Measurements from ENCODE around the gene SLC22A17. TPM values are rescaled to one million over a fixed set of nuclear protein-coding genes. Genes with fewer than 3 reads are reported as not detected.

Gene SLC22A17
- total RNA-seq, 1 donor from 2014 or later = 42.4 TPM

DNA sequence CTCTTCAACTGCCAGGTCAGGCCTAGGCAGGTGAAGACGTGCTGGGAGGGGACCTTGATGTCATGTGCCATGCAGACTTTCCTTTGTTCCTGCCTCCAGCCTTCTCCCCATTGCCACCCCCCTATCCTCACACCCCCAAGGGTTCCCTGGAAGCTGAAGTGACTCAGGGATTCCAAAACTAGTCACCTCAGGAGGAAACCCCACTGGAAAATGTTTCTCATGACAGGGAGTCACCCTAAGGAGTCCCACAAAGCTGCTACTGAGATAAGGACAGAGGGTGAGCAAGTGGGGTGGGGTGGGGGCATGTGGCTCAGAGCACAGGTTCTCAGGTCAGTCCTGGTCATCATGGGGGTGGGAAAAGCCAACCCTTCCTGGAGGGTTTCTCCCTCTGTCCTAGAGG is 17.5 kb upstream of the SLC22A17 start:
- H3K4me1 Mint-ChIP-seq = peaks cover 13% of the 10 kb centered on the region
- H3K27me3 Mint-ChIP-seq (ENCODE audit: low read depth) = no peaks in the 10 kb centered on the region

DNA sequence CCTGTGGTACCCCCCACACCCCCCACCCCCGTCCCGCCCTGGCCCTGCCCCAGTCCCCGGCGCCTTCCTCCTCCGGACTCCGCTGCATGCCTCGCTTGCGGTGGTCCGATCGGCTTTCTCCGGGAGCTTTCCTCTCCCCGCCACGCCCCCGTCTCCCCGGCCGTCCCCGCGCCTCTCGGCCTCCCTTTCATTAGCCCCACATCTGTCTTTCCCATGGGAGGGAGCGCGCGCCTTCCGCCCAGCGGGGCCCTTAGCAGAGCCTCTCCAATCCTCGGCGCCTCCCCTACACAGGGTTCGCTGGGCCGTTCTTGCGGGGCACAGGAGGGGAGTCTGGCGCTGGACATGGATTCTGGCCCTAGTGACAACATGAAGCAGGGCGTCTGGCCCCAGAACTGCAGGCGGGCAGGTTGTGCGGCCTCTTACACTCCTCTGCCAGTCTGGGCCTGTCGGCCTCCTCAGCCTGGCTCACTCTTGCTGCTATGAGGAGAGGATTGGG is 13.8 kb upstream of the SLC22A17 start:
- H3K27ac Mint-ChIP-seq (ENCODE audit: unreplicated experiment) = peak overlapping the region; percentile 97
- DNase-seq (ENCODE audit: low read depth, low spot score) = peak; percentile 77
- peaks cover 6% of the 10 kb centered on the region for H3K36me3 Mint-ChIP-seq (ENCODE audit: low read depth)
- peaks cover 39% of the 10 kb centered on the region for H3K4me1 Mint-ChIP-seq
- TF ChIP-seq, protein P1, sequence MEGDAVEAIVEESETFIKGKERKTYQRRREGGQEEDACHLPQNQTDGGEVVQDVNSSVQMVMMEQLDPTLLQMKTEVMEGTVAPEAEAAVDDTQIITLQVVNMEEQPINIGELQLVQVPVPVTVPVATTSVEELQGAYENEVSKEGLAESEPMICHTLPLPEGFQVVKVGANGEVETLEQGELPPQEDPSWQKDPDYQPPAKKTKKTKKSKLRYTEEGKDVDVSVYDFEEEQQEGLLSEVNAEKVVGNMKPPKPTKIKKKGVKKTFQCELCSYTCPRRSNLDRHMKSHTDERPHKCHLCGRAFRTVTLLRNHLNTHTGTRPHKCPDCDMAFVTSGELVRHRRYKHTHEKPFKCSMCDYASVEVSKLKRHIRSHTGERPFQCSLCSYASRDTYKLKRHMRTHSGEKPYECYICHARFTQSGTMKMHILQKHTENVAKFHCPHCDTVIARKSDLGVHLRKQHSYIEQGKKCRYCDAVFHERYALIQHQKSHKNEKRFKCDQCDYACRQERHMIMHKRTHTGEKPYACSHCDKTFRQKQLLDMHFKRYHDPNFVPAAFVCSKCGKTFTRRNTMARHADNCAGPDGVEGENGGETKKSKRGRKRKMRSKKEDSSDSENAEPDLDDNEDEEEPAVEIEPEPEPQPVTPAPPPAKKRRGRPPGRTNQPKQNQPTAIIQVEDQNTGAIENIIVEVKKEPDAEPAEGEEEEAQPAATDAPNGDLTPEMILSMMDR (conservative IDR thresholded peaks at IDR 0.05) = no peak
- H3K9me3 Mint-ChIP-seq = no peaks in the 10 kb centered on the region
- H3K4me3 Mint-ChIP-seq = peak overlapping the region; percentile 85
- peaks cover 2% of the 10 kb centered on the region for H3K27me3 Mint-ChIP-seq (ENCODE audit: low read depth)

More for the DNA sequence above, 17.5 kb upstream of the SLC22A17 start:
- Mint-ChIP-seq H3K4me3 (no peak overlapping the region), H3K27ac (ENCODE audit: unreplicated experiment) (no peak overlapping the region), H3K9me3 (no peaks in the 10 kb centered on the region), H3K36me3 (ENCODE audit: low read depth) (no peaks in the 10 kb centered on the region)
- TF ChIP-seq, protein P1 (conservative IDR thresholded peaks at IDR 0.05) = no peak
- no peak for DNase-seq (ENCODE audit: low read depth, low spot score)

DNA sequence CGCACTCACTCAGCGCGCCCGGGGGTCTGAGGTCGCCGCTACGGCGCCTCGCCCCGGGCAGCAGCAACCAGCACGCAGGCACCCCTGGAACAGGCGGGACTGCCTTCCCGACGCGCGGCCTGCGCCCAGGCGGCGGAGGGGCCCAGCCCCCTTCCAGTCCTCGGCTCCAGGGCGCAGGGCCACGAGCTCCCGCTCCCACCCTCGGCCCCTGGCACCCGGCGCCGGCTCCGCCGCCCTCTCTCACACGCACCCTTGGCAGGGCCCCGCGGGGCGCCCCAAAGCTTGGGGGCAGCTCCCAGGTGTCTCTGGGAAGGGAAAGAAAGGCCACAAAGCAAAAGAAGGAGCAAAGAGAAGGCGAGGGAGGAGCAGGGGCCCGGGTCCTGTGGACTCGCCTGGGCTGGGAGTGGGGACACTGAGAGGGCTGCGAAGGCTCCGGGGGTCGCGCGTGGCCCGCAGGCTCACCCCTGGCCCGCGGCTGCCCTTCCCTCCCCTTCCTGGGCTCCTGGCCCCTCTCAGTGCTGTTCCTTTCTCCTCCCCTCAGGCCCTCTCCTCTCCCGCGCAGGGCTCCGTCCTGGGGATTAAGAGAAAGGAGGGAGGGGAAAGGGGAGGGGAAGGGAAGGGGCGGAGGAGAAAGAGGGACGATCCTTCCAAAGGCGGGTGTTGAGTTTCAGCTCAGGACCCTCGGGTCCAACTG is 13.2 kb upstream of the SLC22A17 start:
- H3K4me1 Mint-ChIP-seq = peaks cover 45% of the 10 kb centered on the region
- no peaks in the 10 kb centered on the region for H3K9me3 Mint-ChIP-seq
- H3K27me3 Mint-ChIP-seq (ENCODE audit: low read depth) = peaks cover 2% of the 10 kb centered on the region
- peak; percentile 22 for DNase-seq (ENCODE audit: low read depth, low spot score)
- H3K4me3 Mint-ChIP-seq = peak overlapping the region; percentile 85
- peak overlapping the region; percentile 35 for H3K27ac Mint-ChIP-seq (ENCODE audit: unreplicated experiment)
- H3K36me3 Mint-ChIP-seq (ENCODE audit: low read depth) = peaks cover 9% of the 10 kb centered on the region
- TF ChIP-seq, protein P1 (conservative IDR thresholded peaks at IDR 0.05) = no peak

DNA sequence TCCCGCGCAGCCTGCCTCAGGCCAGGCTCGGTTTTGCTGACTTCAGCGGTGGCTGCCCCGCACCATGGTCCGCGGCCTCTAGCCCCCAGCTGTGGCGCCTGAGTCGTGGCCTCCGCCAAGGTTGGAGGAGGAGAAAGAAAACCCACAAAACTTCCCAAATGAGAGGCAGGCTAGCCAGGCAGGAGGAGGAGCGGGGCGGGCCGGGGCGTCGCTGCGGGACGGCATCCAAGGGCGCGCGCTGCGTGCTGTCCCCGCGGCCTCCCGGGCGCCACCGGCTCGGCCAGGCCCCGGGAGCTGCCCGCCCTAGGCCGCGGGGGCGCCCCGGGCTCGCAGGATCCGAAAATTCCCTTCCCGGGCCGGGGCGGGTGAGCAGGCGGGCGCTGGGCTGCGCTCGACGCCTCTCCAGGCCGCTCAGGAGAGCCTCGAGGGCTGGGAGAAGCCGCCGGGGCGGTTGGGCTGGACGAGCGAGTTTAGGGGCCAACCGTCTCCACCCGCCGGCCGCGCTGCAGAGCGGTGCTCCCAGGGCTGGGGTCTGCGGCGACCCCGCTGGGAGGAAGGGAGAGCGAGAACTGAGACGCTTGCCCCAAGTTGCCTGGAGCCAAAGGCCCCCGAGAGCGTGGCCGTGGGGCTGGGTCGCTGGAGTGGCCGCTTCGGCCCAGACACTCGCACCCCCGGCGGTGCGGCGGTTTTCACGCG is 12.5 kb upstream of the SLC22A17 start, which contains the start of gene EFS:
TSS of gene EFS (minus strand) at position 137 of the 696 bp plus-strand sequence. CDS start 147 bp downstream, outside the sequence.
- peaks cover 10% of the 10 kb centered on the region for H3K36me3 Mint-ChIP-seq (ENCODE audit: low read depth)
- TF ChIP-seq, protein P1 (conservative IDR thresholded peaks at IDR 0.05) = no peak
- DNase-seq (ENCODE audit: low read depth, low spot score) = peak; percentile 30
- H3K4me3 Mint-ChIP-seq = peak within 1 kb of the TSS; percentile 94
- peaks cover 2% of the 10 kb centered on the region for H3K27me3 Mint-ChIP-seq (ENCODE audit: low read depth)
- no peaks in the 10 kb centered on the region for H3K9me3 Mint-ChIP-seq
- H3K4me1 Mint-ChIP-seq = peaks cover 46% of the 10 kb centered on the region
- peak within 1 kb of the TSS; percentile 100 for H3K27ac Mint-ChIP-seq (ENCODE audit: unreplicated experiment)

DNA sequence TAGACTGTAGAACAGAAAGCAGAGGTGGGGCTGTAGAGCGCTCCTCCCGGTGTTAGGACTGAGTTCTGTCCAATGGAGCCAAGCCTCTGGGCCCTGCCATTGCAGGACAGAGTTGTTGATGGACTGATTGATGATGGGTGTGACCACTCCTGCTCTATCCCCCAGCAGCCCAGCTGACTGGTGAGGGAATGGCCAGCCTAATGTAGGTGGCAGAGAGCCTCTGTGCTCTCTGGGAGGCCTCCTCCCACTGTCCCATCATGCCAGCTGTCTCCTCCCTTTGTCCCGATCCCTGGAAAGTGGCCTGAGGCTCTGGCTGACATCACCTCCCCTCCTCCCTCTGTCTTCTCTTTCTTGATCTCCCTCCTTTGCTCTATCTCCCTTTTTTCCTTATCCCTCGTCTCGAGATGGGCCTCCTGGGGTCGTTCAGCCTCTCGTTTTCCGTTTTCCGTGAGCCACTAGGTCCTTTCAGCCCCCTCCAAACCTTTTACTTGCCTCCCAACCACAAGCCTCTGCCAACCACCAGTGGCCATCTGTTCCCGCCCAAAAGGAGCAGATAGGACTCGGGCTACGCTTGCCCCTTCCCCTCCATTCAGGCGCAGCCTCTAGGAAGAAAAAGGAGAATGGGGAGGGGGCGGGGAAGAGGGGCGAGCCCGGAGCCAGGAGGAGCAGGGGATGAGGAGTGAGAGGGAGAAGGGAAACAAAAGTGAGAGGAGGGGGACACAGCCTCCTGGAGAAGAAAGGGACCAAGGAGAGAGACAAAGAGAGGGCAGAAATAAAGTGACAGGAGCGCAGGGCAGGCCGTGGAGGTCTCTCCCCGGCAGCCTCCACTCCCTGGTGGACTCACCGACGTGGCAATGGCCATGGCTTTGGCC is 11.7 kb upstream of the SLC22A17 start:
- TF ChIP-seq, protein P1 (conservative IDR thresholded peaks at IDR 0.05) = no peak
- Mint-ChIP-seq H3K4me1 (peaks cover 46% of the 10 kb centered on the region), H3K9me3 (no peaks in the 10 kb centered on the region), H3K36me3 (ENCODE audit: low read depth) (peaks cover 10% of the 10 kb centered on the region), H3K27me3 (ENCODE audit: low read depth) (peaks cover 2% of the 10 kb centered on the region), H3K4me3 (peak overlapping the region; percentile 94), H3K27ac (ENCODE audit: unreplicated experiment) (peak overlapping the region; percentile 100)
- DNase-seq (ENCODE audit: low read depth, low spot score) = peak; percentile 30
